ENCODE results near the gene SERINC2.

DNA sequence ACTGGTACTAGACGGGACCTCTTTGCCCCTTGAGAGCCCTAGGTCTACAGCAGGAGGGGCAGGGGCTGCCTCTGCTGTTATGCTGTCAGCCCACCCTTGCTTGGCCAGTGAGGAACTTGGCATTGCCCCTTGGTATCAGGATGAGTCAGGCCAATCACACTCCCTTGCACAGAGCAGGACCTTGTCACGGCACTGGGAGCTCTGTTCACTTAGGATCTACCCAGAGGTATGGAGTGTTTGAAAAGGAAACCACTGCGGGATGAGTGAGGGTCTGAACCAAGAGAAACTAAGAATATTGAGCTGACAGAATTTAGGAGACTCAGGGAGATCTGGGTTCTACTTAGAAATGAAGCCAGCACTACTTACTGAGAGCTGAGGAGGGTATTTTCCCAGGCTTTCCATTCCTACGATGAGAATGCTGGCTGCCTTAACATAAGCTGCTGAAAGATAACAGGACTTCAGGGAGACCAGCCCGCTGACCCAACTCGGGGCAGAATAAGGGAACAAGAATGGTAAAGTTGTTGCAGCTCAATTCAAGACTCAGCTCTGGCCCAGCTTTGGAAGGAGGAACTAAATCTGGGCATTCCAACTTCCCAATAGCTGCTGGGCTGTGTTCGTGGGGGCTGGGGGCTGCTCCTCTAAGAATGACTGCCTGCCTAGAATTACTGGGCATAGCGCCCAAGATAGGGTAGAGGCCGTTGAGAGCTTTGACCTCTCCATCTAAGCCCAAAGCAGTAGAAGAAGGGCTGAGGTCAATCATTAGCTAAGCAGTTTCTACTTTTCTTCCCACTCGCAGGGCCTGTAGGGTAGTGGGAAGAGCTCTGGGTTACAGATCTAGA, 41.7 kb upstream of the SERINC2 start:
- TF ChIP-seq POLR2A (IDR thresholded peaks at IDR 0.05) (no peak), POLR2AphosphoS5 (IDR thresholded peaks at IDR 0.05) (no peak)
- TF ChIP-seq, protein P1, sequence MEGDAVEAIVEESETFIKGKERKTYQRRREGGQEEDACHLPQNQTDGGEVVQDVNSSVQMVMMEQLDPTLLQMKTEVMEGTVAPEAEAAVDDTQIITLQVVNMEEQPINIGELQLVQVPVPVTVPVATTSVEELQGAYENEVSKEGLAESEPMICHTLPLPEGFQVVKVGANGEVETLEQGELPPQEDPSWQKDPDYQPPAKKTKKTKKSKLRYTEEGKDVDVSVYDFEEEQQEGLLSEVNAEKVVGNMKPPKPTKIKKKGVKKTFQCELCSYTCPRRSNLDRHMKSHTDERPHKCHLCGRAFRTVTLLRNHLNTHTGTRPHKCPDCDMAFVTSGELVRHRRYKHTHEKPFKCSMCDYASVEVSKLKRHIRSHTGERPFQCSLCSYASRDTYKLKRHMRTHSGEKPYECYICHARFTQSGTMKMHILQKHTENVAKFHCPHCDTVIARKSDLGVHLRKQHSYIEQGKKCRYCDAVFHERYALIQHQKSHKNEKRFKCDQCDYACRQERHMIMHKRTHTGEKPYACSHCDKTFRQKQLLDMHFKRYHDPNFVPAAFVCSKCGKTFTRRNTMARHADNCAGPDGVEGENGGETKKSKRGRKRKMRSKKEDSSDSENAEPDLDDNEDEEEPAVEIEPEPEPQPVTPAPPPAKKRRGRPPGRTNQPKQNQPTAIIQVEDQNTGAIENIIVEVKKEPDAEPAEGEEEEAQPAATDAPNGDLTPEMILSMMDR (IDR thresholded peaks at IDR 0.05): no peak

Data from sigmoid colon (tissue), 4 donors.